ENCODE data around the gene ARL16. TPM values are rescaled to one million over a fixed set of nuclear protein-coding genes. Genes with fewer than 3 reads are reported as not detected.

Gene ARL16
- total RNA-seq, 2 experiments from 2014 or later: 17.5 to 17.8 TPM

DNA sequence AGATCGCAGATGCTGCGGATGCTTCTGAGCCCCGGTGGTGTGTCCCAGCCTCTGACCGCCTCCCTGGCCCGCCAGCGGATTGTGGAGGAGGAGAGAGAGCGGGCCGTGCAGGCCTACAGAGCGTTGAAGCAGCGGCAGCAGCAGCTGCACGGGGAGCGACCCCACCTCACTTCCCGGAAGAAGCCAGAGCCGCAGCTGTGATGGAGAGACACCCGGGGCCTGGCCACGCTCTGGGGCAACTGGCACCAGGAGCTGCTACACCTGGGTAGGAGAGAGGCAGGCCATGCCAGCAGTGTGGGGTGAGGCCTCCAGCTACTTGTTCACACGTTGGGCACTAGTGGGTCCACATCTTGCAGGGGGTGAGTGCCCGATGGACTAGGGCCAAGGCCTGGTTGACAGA lies 11.1 kb downstream of the ARL16 start:
- Mint-ChIP-seq H3K4me1 (peaks cover 22% of the 10 kb centered on the region), H3K36me3 (ENCODE audit: low read depth) (peaks cover 48% of the 10 kb centered on the region), H3K4me3 (no peak overlapping the region), H3K9me3 (no peaks in the 10 kb centered on the region), H3K27me3 (no peaks in the 10 kb centered on the region), H3K27ac (no peak overlapping the region)
- DNase-seq: no peak
- ChIA-PET CTCF (no interaction called here), POLR2A (interaction anchor here (0.7 kb wide), 1 partner anchor 169 kb away, joined by 3 read pairs; no protein-coding TSS in a partner anchor)

DNA sequence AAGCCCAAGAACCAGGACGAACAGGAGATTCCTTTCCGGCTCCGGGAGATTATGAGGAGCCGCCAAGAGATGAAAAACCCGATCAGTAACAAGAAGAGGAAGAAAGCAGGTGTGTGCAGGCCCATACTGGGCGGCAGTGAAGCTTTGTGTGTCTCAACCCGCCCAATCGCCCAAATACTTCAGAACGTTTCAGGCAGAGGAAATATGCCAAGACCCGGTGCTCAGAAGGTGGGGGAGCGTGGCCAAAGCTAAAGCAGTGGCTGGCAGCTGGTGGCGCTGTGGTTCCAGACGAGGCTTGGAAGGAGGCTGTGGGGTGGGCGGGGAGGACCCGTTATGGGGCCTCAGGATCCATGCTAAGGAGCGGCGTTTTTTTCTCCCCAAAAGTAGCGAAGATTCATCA lies 15.8 kb downstream of the ARL16 start:
- H3K9me3 Mint-ChIP-seq: no peaks in the 10 kb centered on the region
- peak overlapping the region; percentile 93 for H3K4me3 Mint-ChIP-seq
- peaks cover 63% of the 10 kb centered on the region for H3K36me3 Mint-ChIP-seq (ENCODE audit: low read depth)
- H3K27me3 Mint-ChIP-seq: no peaks in the 10 kb centered on the region
- peaks cover 52% of the 10 kb centered on the region for H3K4me1 Mint-ChIP-seq
- peak overlapping the region; percentile 76 for H3K27ac Mint-ChIP-seq
- DNase-seq: no peak
- POLR2A ChIA-PET: interaction anchor here (1.0 to 3.2 kb wide), 6 partner anchors 8 to 309 kb away, joined by 3 to 18 read pairs (median 6); partner anchors contain the start of genes ARL16, HGS and MRPL12
- CTCF ChIA-PET: interaction anchor here (2.3 kb wide), 1 partner anchor 16 kb away, joined by 6 read pairs; the partner anchor contains the start of genes ARL16 and HGS

DNA sequence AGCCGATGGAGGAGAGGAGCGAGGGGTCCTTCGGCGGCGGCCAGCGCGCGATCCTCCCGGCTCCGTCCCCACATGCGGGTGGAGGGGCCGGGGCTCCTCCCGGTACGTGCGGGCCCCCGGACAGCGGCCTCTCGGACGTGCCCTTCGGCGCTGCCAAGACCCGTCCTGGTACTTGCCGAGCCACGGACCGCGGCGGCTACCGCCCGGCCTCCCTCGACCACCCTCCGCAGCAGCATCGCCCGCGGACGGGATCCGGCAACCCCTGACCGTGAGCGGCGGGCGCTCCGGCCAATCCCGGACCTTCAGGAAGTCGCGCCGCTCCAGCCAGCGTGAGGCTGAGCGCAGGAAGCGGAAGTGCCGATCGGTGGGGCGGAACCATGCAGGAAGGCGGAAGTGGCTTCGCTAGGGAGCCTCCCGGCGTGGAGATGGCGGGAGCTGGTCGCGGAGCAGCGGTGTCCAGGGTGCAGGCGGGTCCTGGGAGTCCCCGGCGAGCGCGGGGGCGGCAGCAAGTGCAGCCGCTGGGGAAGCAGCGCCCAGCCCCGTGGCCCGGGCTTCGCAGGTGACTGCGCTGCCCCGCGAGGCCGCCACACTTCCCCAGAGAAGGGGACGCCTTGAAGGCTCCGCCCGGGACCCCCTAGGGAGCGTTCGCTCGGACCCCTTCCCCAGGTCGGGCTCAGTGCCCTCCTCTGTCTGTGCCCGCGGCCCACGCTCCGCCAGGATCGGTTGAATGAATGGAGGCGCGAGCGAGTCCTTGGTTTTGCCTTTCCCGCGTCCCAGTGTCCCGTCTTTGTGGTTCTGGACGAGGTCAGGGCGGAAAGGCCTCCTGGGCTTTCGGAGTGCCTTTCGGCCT lies 17.0 kb downstream of the ARL16 start, which contains the start of the genes CCDC137 and OXLD1:
CCDC137 (plus strand) TSS at position 396 of the 850 bp plus-strand sequence; CDS start at position 426, 30 bp downstream.
OXLD1 (minus strand) TSS at position 264 of the 850 bp plus-strand sequence; CDS start at position 236, 28 bp downstream.
- Mint-ChIP-seq H3K36me3 (ENCODE audit: low read depth) (peaks cover 51% of the 10 kb centered on the region), H3K27me3 (no peaks in the 10 kb centered on the region), H3K4me3 (peak within 1 kb of the TSS; percentile 93), H3K4me1 (peaks cover 62% of the 10 kb centered on the region), H3K9me3 (no peaks in the 10 kb centered on the region), H3K27ac (peak within 1 kb of the TSS; percentile 94)
- peak; percentile 94 for DNase-seq
- CTCF ChIA-PET: interaction anchor here (1.0 to 2.3 kb wide), 3 partner anchors 9 to 17 kb away, joined by 3 to 6 read pairs (median 6); partner anchors contain the start of genes ARL16 and HGS
- POLR2A ChIA-PET: interaction anchor here (0.6 to 4.8 kb wide), 16 partner anchors 9 to 296 kb away, joined by 3 to 52 read pairs (median 4); partner anchors contain the start of genes ARL16, HGS, MRPL12 and NPLOC4

DNA sequence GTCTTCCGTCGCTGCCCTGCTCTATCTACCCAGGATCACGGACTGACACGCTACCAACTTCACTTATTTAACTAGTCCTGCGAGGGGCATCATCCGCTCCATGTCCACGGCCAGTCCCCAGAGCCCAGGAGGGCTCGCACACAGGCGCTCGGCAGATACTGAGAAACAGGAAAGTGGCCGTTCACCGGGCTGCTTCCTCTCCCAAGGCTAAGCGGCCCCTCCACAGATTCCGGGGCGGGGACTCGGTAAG lies 17.6 kb downstream of the ARL16 start:
- ChIA-PET POLR2A (interaction anchor here (0.7 to 4.8 kb wide), 18 partner anchors 10 to 207 kb away, joined by 3 to 52 read pairs (median 4); partner anchors contain the start of genes ARL16, HGS, MCRIP1 and MRPL12), CTCF (interaction anchor here (0.7 to 2.3 kb wide), 7 partner anchors 9 to 53 kb away, joined by 3 to 6 read pairs (median 3); partner anchors contain the start of genes ARL16 and HGS)
- H3K4me1 Mint-ChIP-seq: peaks cover 62% of the 10 kb centered on the region
- no peak for DNase-seq
- H3K27me3 Mint-ChIP-seq: no peaks in the 10 kb centered on the region
- H3K9me3 Mint-ChIP-seq: no peaks in the 10 kb centered on the region
- peak overlapping the region; percentile 94 for H3K27ac Mint-ChIP-seq
- H3K36me3 Mint-ChIP-seq (ENCODE audit: low read depth): peaks cover 46% of the 10 kb centered on the region
- H3K4me3 Mint-ChIP-seq: peak overlapping the region; percentile 93

DNA sequence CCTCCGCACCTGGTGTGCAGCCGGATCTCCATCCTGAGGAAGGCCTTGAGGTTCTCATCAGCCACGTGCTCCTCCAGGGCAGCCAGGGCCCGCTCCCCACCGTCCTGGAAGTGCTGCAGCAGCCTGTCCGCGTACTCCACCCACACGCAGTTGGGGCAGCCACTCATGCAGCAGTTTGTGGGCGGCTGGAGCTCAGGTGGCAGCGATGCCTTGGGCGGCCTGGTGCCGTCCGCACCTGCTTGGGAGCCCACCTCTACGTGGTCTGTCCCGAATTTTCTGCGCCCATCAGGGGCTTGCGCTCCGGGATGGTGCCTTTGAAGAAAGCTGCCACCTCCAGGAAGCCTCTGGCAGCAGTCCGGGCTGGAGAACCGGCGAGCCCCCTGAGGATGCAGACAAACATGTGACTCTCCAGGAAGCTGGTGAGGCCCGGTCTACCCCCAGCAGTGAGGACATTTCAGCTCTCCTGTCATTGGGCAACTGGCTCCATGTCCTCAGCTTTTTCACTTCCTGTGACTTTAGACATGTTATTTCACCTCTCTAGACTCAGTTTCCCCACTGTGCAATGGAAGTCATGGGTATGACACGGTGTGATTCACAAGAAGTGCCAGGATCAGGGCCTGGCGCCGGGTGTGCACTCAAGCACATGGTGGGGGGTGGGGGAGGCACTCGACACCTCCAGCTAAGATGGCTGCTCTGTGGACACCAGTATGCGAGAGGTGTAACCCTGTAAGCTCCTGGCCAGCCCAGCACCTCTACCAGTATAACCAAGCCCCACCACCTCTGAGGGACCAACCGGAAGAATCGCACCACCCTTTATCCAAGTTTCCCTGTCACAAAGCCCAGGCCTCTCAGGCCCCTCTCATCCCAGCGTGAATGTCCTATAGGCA lies 18.1 kb downstream of the ARL16 start:
- Mint-ChIP-seq H3K4me1 (peaks cover 62% of the 10 kb centered on the region), H3K36me3 (ENCODE audit: low read depth) (peaks cover 45% of the 10 kb centered on the region), H3K27ac (peak overlapping the region; percentile 94), H3K4me3 (peak overlapping the region; percentile 93), H3K9me3 (no peaks in the 10 kb centered on the region), H3K27me3 (no peaks in the 10 kb centered on the region)
- peak; percentile 62 for DNase-seq
- ChIA-PET POLR2A (interaction anchor here (0.6 to 4.8 kb wide), 16 partner anchors 9 to 358 kb away, joined by 3 to 52 read pairs (median 4); partner anchors contain the start of genes ARL16, HGS, LRRC45 and MCRIP1), CTCF (interaction anchor here (0.7 to 1.1 kb wide), 6 partner anchors 11 to 52 kb away, joined by 3 to 4 read pairs (median 3); partner anchors contain the start of genes ARL16 and HGS)

DNA sequence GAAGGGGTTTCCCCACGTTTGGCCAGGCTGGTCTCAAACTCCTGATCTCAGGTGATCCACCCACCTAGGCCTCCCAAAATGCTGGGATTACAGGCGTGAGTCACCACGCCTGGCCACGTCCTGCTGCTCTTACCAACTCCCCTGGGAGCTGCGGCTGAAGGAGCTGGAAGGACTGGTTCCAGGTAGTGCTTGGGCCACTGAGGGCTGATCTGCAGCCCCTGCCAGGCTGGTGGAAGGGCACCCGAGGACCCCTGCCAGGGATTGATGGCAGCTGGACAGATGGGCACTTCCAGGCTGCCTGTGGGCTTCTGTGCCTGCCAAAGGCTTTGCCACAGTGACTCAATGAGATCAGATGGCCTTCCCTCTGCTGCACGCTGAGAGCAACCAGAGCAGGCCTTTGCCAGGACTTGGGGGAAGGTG lies 19.5 kb downstream of the ARL16 start:
- CTCF ChIA-PET: interaction anchor here (0.6 to 1.3 kb wide), 3 partner anchors 8 to 324 kb away, joined by 3 to 5 read pairs (median 3); partner anchors contain the start of gene PDE6G
- H3K36me3 Mint-ChIP-seq (ENCODE audit: low read depth): peaks cover 34% of the 10 kb centered on the region
- H3K9me3 Mint-ChIP-seq: no peaks in the 10 kb centered on the region
- no peak for DNase-seq
- no peaks in the 10 kb centered on the region for H3K27me3 Mint-ChIP-seq
- POLR2A ChIA-PET: interaction anchor here (1.2 to 4.8 kb wide), 4 partner anchors 8 to 112 kb away, joined by 4 to 52 read pairs (median 16); partner anchors contain the start of genes FAAP100, MRPL12, NPLOC4 and PDE6G
- no peak overlapping the region for H3K4me3 Mint-ChIP-seq
- H3K4me1 Mint-ChIP-seq: peaks cover 55% of the 10 kb centered on the region
- H3K27ac Mint-ChIP-seq: peak overlapping the region; percentile 94

DNA sequence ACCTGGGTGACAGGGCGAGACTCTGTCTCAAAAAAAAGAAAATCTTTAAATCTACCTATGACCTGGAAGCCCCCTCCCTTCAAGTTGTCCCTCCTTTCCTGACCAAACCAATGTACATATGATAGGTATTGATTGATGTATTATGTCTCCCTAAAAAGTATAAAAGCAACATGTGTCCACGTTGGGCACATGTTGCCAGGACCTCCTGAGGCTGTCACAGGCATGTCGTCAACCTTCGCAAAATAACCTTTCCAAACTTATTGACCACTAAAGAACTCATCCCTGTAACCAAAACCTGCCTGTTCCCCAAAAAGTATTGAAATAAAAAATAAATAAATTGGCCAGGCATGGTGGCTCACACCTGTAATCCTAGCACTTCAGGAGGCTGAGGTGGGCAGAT lies 21.6 kb downstream of the ARL16 start:
- Mint-ChIP-seq H3K9me3 (no peaks in the 10 kb centered on the region), H3K27ac (peak overlapping the region; percentile 94), H3K27me3 (no peaks in the 10 kb centered on the region), H3K4me3 (no peak overlapping the region), H3K4me1 (peaks cover 45% of the 10 kb centered on the region), H3K36me3 (ENCODE audit: low read depth) (peaks cover 23% of the 10 kb centered on the region)
- CTCF ChIA-PET: no interaction called here
- POLR2A ChIA-PET: interaction anchor here (0.8 to 2.1 kb wide), 5 partner anchors 9 to 149 kb away, joined by 3 to 9 read pairs (median 4); partner anchors contain the start of genes ARL16, HGS, NPLOC4 and TSPAN10
- DNase-seq: no peak

DNA sequence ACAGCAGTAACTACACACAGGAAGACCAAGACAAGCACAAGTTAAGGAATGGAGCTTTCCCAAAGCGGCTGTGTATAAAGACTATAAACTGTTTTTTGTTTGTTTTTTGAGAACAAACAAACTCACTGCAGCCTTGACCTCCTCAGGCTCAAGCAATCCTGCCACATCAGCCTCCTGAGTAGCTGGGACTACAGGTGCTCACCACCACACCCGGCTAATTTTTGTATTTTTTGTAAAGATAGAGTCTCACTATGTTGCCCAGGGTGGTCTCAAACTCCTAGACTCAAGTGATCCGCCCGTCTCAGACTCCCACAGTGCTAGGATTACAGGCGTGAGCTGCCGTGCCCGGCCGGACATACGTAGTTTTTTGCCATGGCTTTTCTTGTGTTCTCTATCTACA lies 23.2 kb downstream of the ARL16 start:
- no peaks in the 10 kb centered on the region for H3K27me3 Mint-ChIP-seq
- DNase-seq: no peak
- peaks cover 14% of the 10 kb centered on the region for H3K36me3 Mint-ChIP-seq (ENCODE audit: low read depth)
- ChIA-PET POLR2A (interaction anchor here (2.1 kb wide), 1 partner anchor 24 kb away, joined by 4 read pairs; the partner anchor contains the start of genes NPLOC4 and TSPAN10), CTCF (no interaction called here)
- H3K4me1 Mint-ChIP-seq: peaks cover 39% of the 10 kb centered on the region
- H3K9me3 Mint-ChIP-seq: no peaks in the 10 kb centered on the region
- no peak overlapping the region for H3K27ac Mint-ChIP-seq
- H3K4me3 Mint-ChIP-seq: no peak overlapping the region

DNA sequence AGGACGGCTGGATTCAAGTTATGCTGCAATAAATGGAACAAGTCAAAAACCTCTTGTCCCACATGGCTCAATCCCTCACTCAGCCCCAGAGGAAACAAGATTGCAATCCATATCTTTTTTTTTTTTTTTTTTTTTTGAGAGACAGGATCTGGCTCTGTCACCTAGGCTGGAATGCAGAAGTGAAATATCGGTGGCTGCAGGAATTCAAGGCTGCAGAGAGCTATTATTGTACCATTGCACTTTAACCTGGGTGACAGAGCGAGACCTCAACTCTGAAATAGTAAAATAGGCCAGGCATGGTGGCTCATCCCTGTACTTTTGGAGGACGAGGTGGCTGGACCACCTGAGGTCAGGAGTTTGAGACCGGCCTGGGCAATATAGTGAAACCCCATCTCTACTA lies 24.6 kb downstream of the ARL16 start:
- CTCF ChIA-PET: no interaction called here
- peaks cover 2% of the 10 kb centered on the region for H3K36me3 Mint-ChIP-seq (ENCODE audit: low read depth)

DNA sequence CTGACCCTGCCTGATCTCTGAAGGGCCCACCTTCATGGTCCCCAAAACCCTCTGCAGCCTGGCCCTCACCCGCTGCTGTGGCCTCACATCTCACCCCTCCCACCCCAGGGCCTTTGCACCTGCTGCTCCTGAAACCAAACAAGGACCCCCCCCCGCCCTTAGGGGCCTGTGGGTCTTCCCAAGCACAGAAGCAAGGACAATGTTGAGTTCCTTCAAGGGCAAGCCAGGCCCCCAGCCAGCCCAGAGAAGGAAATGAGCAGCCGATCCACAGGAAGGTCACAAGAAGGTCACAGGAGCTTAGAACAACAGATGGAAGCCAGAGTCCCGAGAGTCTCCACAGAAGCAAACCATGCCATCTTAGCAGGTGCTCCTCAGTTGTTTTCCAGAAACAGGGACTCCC lies 26.8 kb downstream of the ARL16 start:
- Mint-ChIP-seq H3K36me3 (ENCODE audit: low read depth) (no peaks in the 10 kb centered on the region), H3K27me3 (peaks cover under 1% of the 10 kb centered on the region), H3K9me3 (no peaks in the 10 kb centered on the region), H3K27ac (peak overlapping the region; percentile 3), H3K4me1 (peaks cover 26% of the 10 kb centered on the region), H3K4me3 (no peak overlapping the region)
- ChIA-PET CTCF (no interaction called here), POLR2A (interaction anchor here (1.1 to 2.8 kb wide), 3 partner anchors 9 to 46 kb away, joined by 3 to 22 read pairs (median 3); partner anchors contain the start of genes CCDC137, MRPL12 and OXLD1)
- DNase-seq: no peak

More for the DNA sequence above, 24.6 kb downstream of the ARL16 start:
- no peaks in the 10 kb centered on the region for H3K9me3 Mint-ChIP-seq
- H3K4me3 Mint-ChIP-seq: no peak overlapping the region
- no peak for DNase-seq
- no peak overlapping the region for H3K27ac Mint-ChIP-seq
- POLR2A ChIA-PET: no interaction called here
- peaks cover 31% of the 10 kb centered on the region for H3K4me1 Mint-ChIP-seq
- H3K27me3 Mint-ChIP-seq: no peaks in the 10 kb centered on the region

DNA sequence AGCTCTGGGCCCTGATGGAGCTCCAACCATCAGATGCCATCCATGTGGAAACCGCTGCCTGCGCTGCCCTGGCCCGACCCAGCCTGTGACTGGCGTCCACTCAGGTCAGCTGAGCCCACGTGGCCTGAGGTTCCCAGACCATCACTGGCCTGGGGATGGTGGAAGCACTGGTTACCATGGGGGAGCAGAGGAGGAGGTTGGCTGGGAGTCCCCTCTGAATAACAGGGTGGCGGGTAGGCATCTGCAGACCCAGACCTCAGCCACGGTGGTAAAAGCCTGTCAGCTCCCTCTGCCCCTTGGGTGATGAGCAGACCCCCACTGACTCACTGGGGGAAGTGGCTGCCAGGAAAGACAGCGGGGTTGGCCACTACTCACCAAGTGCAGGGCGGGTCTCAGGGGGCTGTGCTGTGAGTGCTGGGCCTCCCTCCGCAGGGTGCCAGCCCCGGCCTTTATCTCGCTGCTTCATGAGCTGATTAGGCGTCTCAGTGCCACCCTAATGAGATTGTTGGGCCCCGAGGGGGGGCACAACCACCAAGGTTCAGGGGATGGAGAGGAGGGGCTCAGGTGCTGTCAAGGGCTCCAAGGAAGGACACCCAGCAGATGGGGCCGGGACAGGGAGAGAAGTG lies 27.4 kb downstream of the ARL16 start, which contains the start of gene PDE6G:
PDE6G (minus strand) TSS at position 425 of the 626 bp plus-strand sequence. CDS start 3,237 bp downstream, outside the sequence.
- CTCF ChIA-PET: interaction anchor here (1.1 kb wide), 1 partner anchor 8 kb away, joined by 3 read pairs; no protein-coding TSS in a partner anchor
- H3K27me3 Mint-ChIP-seq: peaks cover 1% of the 10 kb centered on the region

More for the DNA sequence above, 27.4 kb downstream of the ARL16 start, which contains the start of gene PDE6G:
- POLR2A ChIA-PET: interaction anchor here (1.1 to 2.8 kb wide), 3 partner anchors 9 to 47 kb away, joined by 3 to 22 read pairs (median 3); partner anchors contain the start of genes CCDC137, MRPL12 and OXLD1
- Mint-ChIP-seq H3K4me1 (peaks cover 28% of the 10 kb centered on the region), H3K4me3 (no peak within 1 kb of the TSS), H3K36me3 (ENCODE audit: low read depth) (no peaks in the 10 kb centered on the region), H3K9me3 (no peaks in the 10 kb centered on the region), H3K27ac (peak within 1 kb of the TSS; percentile 3)
- no peak for DNase-seq
